Breast epithelium (tissue), 3 donors: ENCODE results near the gene HNMT.

ENCODE experiments used
- CTCF ChIP-seq, 3 donors: fragments of 450-650 bp; IDR thresholded peaks; one replicate each; pipeline ENCODE4 v1.5.1; 2016 to 2017; ENCODE audit warnings: antibody characterized with exemption in 3 of 3, mild to moderate bottlenecking in 3 of 3, moderate library complexity in 3 of 3
- POLR2A ChIP-seq: fragments of 450-650 bp; IDR thresholded peaks from one replicate; pipeline ENCODE4 v1.6.1; 2016; ENCODE audit warnings: antibody characterized with exemption, mild to moderate bottlenecking, moderate library complexity
- POLR2AphosphoS5 ChIP-seq, 3 donors: sonication (generic); formaldehyde crosslinking; IDR thresholded peaks; one replicate each; pipeline ENCODE4 v1.6.1; 2017; ENCODE audit warnings: antibody characterized with exemption in 3 of 3

GRCh38 chr2:137983581-137983980, 19.3 kb downstream of the HNMT start:
- no peak for TF ChIP-seq CTCF (IDR thresholded peaks at IDR 0.05)
- TF ChIP-seq POLR2A, result no peak
- TF ChIP-seq POLR2AphosphoS5 (IDR thresholded peaks at IDR 0.05), result no peak
